Progenitor cell of endocrine pancreas (in vitro differentiated cells): ENCODE data around the gene FAXC. TPM values are rescaled to one million over a fixed set of nuclear protein-coding genes. Genes with fewer than 3 reads are reported as not detected.

Experiments
- DNase-seq: peaks from one replicate; pipeline ENCODE4 v3.0.0; 2021; ENCODE audit warnings: low spot score; ENCODE audit not compliant: unreplicated experiment
- H3K27ac Mint-ChIP-seq: 2 replicates; pipeline ENCODE4 v1.8.0; 2021; ENCODE audit warnings: mild to moderate bottlenecking, moderate library complexity, mixed read lengths
- H3K27me3 Mint-ChIP-seq: 2 replicates; pipeline ENCODE4 v1.8.0; 2021; ENCODE audit warnings: mixed read lengths
- H3K36me3 Mint-ChIP-seq: 2 replicates; pipeline ENCODE4 v1.8.0; 2022; ENCODE audit warnings: mixed read lengths; ENCODE audit not compliant: insufficient read depth
- H3K4me1 Mint-ChIP-seq: 2 replicates; pipeline ENCODE4 v1.8.0; 2021; ENCODE audit warnings: low read depth, mixed read lengths
- H3K4me3 Mint-ChIP-seq: 2 replicates; pipeline ENCODE4 v1.8.0; 2021; ENCODE audit warnings: low read depth, mild to moderate bottlenecking, moderate library complexity, mixed read lengths
- H3K9me3 Mint-ChIP-seq: 2 replicates; pipeline ENCODE4 v1.8.0; 2021; ENCODE audit warnings: low read depth, mixed read lengths
- total RNA-seq: library from RNA; stranded (reverse); gene quantifications from 2 replicates; pipeline ENCODE4 v1.2.1, GENCODE V29; 2021
- TF ChIP-seq, protein P1 (sequence below): fragments of 200-600 bp; sonication (generic); IDR thresholded peaks from one replicate; pipeline ENCODE4 v1.5.0; 2021; ENCODE audit warnings: antibody characterized with exemption, mild to moderate bottlenecking; ENCODE audit not compliant: unreplicated experiment

The FAXC gene
- total RNA-seq, 1 donor from 2014 or later, result 20.7 TPM

DNA sequence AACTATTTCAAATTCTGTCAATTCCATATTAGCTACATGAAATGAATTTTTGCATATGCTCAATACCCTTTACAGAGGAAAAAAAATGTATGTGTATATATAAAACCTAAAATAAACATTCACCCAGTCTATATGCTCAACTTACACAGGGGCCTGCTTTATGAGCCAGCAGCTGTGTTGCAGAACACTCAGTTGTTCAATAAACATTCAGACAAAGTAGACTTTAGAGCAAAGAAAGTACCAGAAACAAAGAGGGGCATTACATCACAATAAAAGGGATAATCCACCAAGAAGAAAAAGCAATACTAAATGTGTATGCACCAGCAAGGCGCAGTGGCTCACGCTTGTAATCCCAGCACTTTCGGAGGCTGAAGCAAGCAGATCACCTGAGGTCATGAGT is 35.0 kb upstream of the FAXC start:
- Mint-ChIP-seq H3K4me3 (no peak overlapping the region), H3K9me3 (no peaks in the 10 kb centered on the region), H3K4me1 (peaks cover 2% of the 10 kb centered on the region), H3K27ac (no peak overlapping the region), H3K36me3 (no peaks in the 10 kb centered on the region), H3K27me3 (no peaks in the 10 kb centered on the region)
- TF ChIP-seq, protein P1, sequence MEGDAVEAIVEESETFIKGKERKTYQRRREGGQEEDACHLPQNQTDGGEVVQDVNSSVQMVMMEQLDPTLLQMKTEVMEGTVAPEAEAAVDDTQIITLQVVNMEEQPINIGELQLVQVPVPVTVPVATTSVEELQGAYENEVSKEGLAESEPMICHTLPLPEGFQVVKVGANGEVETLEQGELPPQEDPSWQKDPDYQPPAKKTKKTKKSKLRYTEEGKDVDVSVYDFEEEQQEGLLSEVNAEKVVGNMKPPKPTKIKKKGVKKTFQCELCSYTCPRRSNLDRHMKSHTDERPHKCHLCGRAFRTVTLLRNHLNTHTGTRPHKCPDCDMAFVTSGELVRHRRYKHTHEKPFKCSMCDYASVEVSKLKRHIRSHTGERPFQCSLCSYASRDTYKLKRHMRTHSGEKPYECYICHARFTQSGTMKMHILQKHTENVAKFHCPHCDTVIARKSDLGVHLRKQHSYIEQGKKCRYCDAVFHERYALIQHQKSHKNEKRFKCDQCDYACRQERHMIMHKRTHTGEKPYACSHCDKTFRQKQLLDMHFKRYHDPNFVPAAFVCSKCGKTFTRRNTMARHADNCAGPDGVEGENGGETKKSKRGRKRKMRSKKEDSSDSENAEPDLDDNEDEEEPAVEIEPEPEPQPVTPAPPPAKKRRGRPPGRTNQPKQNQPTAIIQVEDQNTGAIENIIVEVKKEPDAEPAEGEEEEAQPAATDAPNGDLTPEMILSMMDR, result no peak
- no peak for DNase-seq

DNA sequence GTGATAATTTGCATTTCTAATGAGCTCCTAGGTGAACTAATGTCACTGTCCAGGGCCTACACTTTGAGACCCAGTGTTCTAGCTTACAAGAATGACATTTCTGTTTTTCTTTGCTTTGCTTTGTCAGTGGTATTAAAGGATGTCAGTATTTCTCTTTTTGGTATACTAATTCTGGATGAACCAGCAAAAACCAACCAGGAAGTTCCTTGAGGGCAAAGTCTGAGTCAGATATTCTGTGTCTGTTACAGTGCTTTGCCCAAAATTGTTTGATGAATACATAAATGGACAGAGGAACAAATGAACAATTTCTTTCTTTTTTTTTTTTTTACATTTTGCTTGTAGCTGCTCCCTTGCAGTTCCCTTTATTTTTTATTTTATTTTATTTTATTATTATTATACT is 29.2 kb upstream of the FAXC start:
- Mint-ChIP-seq H3K9me3 (no peaks in the 10 kb centered on the region), H3K27ac (no peak overlapping the region), H3K36me3 (no peaks in the 10 kb centered on the region), H3K4me3 (no peak overlapping the region), H3K4me1 (no peaks in the 10 kb centered on the region), H3K27me3 (no peaks in the 10 kb centered on the region)
- TF ChIP-seq, protein P1, result no peak
- DNase-seq, result no peak

DNA sequence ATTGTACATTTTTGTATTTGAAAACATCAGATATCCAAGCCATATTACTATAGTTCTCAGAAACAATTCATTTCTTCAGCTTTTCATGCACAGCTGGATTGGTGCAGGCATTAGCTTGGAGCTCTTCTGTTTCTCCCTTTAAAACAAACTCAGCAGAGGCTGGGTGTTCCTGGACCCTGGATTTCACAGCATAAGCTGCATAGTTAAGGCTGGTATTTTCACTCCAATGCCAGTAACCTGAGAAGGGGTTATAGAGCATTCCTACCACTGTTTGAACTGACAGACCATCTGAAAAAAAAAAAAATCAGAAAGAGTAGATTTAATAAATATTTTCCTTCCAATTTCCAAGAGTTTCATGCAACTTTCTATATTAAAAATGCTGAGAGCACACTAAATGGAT is 20.1 kb upstream of the FAXC start:
- H3K27me3 Mint-ChIP-seq, result no peaks in the 10 kb centered on the region
- H3K36me3 Mint-ChIP-seq, result no peaks in the 10 kb centered on the region
- no peaks in the 10 kb centered on the region for H3K4me1 Mint-ChIP-seq
- TF ChIP-seq, protein P1, result no peak
- H3K27ac Mint-ChIP-seq, result no peak overlapping the region
- no peak for DNase-seq
- H3K9me3 Mint-ChIP-seq, result no peaks in the 10 kb centered on the region
- H3K4me3 Mint-ChIP-seq, result no peak overlapping the region

- Mint-ChIP-seq H3K4me1 (no peaks in the 10 kb centered on the region), H3K27ac (no peak overlapping the region), H3K36me3 (no peaks in the 10 kb centered on the region), H3K9me3 (no peaks in the 10 kb centered on the region), H3K4me3 (no peak overlapping the region), H3K27me3 (no peaks in the 10 kb centered on the region)
- TF ChIP-seq, protein P1, result no peak
- DNase-seq, result no peak
These were observed 17.4 kb upstream of the FAXC start for GRCh38 chr6:99366852-99367251.

DNA sequence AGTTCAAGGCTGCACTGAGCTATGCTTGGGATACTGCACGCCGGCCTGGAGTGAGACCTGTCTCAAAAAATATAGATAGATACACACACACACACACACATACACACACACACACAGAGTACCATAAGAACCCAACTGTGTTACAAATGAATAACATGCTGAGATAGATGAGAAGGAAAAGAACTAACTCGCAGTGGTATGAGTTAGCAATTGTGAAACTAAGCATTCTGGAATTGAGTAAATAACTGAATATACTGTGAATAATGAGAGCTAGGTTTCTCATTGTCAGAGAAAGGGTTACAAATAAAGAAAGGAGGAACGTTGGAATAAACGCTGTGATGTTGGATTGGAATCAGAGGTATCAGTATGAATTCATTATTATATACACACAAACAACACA is 14.6 kb upstream of the FAXC start:
- no peak overlapping the region for H3K27ac Mint-ChIP-seq
- no peak for DNase-seq
- no peaks in the 10 kb centered on the region for H3K4me1 Mint-ChIP-seq
- no peak overlapping the region for H3K4me3 Mint-ChIP-seq
- H3K27me3 Mint-ChIP-seq, result peaks cover 4% of the 10 kb centered on the region
- no peaks in the 10 kb centered on the region for H3K36me3 Mint-ChIP-seq
- TF ChIP-seq, protein P1, result no peak
- no peaks in the 10 kb centered on the region for H3K9me3 Mint-ChIP-seq
